HG02884 (cell line): ENCODE measurements around the gene UBE2QL1.

Source experiments
- ATAC-seq: cut with Tn5 transposase; IDR thresholded peaks from one replicate; pipeline ENCODE4 v1.9.1; 2021; ENCODE audit warnings: mild to moderate bottlenecking, moderate library complexity; ENCODE audit not compliant: unreplicated experiment

The UBE2QL1 gene

DNA sequence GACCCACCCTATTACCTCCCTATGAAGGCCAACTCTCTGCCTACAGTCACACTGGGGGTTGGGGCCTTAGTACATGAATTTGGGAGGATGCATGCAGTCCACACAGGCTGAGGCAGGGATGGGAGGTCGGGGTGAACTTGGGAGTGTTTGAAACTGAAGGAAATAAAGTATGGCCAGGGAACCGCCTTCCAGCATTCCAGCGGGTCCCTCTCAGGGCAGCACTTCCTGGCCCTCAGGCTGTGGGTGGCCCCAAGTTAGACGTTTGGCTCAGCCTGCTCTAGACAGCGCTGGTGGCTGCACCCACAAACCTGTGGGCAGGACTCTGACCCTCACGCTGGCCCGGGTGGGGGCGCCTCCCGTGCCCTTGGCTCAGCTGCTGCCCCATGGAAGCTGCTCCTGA, 74.3 kb downstream of the UBE2QL1 start:
- ATAC-seq: no peak

DNA sequence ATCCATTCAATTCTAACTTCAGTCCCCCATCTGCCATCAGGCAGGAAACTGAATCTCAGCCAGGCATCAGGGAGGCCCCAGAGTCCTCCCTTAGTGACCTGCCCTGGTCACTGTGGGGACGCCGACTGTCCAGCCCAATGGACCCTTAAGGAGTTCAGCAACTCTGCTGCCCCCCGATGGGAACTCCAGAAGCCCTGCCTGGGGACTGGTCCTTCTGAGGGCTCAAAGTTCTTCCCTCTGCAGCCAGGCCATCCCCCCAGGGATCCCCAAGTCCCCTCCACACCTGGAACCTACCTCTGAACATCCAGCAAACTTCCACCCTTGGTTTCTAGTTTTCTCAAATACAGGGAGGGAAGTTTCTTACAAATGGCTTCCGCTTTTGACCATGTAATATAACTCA, 76.8 kb downstream of the UBE2QL1 start:
- ATAC-seq: no peak

DNA sequence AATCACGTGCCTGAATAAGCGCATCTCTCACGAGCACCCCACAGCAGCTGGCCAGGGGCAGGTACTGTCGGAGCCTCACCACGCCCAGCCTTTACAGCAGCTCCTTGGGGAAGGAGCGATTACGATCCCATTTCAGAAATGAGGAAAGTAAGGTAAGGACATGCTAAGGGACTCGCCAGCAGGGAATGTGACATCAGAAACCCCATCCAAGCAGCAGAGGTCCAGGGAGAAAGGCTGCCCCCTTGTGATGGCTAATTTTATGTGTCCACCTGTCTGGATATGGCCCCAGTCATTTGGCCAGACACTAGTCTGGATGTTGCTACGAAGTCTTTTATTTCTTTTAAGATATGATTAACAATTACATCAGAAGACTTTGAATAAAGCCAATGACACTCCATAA, 77.3 kb downstream of the UBE2QL1 start:
- ATAC-seq: no peak

DNA sequence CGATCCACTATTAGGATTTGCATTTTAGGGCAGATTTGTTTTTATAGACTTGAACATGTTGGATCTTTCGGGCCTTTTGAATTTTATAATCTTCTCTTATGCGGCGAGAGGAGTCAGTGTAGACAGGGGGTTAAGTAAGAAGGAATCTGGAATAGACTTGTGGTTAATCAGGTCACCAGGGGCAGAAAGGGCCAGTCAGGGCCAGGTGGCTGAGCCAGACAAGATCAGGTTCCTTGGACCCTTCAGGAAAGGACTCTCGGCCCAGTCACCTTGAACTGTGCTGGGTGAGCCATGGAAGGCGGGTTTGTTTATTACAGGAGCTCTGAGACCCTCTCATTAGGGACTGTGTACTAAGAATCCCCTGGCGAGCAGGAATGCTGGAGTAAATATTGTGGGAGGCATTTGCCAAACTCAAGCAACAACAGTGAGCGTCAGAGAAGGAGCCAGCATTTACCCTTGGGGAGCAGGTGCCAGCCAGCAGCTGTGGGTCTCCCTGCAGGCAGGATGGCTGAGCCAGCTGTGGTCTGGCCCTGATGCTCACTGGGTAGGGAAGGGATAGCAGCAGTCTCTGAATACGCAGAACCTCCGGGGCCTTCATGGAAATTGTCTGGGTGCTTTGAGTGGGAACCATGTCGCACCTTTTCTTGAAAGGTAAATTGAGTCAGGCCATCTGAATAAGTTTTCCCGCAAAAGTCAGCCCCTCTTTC, 79.2 kb downstream of the UBE2QL1 start:
- no peak for ATAC-seq

DNA sequence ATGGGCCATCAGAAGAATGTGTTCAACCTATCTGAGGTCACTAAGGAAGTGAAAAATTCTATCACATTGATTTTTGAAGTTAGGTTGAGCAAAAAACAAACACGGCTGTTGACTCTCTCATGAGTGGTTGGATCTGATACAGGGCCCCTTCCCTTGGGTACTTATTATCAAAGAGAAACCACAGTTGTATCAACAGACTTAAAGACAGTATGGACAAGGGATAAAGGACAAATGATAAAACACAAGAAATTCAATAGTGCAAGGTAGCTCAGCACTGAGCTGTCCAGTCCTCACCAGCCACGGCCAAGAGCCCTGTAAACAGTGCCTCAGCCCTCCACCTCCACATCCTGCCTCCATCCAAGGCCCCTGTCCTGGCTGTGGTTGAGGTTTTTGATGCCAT, 86.9 kb downstream of the UBE2QL1 start:
- ATAC-seq: no peak

DNA sequence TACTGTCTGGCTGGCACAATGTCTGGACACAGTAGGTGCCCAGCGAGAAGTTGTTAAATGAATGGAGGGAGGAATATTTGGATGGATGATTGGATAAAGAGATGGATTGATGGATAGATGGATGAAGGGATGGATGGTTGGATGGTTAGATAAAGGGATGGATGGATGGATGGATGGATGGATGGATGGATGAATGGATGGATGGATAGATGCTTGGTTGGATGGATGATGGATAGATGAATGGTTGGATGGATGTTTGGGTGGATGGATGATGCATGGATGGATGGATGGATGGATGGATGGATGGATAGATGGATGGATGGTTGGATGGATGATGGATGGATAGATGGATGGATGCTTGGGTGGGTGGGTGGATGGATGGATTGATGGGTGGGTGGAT, 90.4 kb downstream of the UBE2QL1 start:
- no peak for ATAC-seq

DNA sequence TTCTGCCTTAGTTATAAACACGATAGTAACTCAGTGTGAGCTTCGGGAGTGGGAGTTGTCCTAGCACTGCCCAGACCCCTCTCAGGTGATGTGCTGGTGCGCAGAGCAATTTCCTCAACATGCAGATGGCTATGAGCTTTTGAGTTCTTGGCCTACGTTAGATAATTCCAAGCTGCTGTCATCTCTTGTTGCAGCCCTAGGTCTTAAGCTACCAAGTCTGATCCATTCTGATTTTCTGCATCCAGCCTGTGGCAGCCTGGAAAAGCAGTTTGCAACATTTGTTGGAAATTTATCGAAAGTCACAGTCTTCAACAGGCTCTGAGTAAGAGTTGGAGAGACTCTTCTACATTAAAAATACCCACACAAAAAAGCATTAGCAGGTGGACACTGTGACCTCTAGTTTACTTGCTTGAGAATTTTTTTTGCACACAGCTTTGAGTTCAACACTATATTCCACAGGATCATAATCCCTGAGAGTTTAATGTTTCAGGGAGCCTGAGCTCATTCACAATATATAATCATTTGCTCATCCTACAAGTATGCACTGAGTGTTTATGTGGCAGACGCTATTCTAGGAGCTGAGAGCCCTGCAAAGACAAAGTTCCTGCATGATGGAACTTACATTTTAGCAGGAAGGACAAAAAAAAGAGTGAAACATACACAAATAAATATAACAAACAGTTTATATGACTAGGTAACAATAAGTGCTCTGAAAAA, 91.6 kb downstream of the UBE2QL1 start:
- no peak for ATAC-seq

DNA sequence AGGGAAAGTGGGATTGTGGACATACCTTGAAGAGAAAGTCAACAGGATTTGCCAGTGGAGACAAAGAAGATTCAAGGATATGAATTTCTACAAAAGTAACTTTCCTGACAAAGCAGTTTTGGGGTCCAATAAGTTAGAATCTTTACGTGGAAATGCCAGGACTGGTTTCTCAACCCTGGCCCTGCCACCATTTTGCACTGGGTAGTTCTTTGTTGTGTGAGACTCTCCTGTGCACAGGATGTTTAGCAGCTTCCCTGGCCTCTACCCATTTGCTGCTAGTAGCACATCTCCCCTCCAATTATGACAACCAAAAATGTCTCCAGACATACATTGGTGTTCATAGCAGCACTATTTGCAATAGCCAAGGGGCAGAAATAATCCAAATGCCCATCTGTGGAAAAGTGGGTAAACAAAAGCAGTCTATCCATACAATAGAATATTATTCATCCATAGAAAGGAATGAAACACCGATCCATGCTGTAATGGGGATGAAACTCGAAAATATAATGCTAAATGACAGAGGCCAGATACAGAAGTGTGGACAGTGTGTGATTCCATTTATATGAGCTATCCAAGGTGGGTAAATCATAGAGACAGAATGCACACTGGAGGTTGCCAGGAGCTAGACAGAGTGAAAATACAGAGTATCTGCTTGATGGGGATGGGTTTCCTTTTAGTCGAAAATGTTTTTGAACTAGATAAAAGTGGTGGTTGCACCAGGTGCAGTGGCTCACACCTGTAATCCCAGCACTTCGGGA, 92.8 kb downstream of the UBE2QL1 start:
- ATAC-seq: no peak

DNA sequence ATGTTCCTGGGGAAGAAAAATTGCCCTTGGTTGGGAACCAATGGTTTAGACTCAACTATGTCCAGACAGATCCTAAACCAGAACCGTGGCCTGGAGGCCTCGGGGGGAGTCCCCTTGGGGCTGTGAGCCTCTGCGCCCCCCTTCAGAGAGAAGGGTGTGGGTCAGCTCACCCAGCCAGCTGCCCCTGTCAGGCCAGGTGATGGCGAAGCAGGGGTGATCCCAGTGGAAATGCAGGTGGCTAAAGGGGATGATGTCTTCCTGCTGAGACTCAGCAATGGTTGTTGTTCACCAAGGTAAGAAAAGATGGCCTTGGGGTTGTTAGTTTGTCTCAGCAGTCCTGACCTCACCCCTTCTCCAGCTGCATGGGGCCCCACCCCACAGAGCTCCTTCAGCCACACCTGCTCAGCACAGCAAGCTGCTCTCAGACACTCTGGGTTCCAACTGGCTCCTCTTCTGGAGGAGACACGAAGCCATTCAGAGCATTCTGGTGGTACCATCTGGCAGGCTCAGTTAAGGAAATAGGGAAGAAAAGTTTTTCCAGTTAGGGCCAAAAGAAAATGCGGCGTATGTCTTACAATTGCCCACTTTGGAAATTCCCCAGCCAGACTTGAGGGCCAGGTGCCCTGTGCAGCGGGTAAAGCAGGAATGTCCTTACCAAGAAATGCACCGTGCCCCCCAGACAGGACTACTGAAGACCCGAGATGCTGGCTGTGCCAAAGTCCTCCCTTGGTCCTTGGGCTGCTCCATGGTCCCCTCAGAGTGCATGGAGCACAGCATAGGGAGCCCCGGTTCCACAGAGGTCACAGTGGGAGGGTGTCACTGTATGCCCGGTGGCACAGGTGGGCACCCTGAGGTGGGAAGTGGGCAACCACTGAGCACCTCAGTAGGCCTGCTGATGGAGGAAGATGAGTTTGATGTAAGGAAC, 94.0 kb downstream of the UBE2QL1 start:
- ATAC-seq: no peak

DNA sequence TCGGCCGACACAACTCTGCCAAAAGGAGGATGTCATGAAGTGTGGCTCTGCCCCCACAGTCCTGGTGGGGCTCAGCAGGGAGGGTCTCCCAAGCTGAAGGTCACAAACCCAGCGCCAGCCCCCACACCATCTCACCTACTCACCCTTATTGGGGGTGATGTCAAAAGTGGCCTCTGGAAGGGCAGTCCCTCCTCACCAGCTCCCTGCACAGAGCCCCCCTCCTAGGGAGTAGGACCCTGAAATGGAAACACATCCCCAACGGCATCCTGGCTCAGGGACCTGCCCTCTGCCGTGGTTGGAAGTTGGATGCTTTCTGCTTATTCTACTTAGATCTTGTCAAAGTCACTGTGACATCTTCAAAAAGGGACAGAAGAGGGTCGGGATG, 94.7 kb downstream of the UBE2QL1 start:
- no peak for ATAC-seq

DNA sequence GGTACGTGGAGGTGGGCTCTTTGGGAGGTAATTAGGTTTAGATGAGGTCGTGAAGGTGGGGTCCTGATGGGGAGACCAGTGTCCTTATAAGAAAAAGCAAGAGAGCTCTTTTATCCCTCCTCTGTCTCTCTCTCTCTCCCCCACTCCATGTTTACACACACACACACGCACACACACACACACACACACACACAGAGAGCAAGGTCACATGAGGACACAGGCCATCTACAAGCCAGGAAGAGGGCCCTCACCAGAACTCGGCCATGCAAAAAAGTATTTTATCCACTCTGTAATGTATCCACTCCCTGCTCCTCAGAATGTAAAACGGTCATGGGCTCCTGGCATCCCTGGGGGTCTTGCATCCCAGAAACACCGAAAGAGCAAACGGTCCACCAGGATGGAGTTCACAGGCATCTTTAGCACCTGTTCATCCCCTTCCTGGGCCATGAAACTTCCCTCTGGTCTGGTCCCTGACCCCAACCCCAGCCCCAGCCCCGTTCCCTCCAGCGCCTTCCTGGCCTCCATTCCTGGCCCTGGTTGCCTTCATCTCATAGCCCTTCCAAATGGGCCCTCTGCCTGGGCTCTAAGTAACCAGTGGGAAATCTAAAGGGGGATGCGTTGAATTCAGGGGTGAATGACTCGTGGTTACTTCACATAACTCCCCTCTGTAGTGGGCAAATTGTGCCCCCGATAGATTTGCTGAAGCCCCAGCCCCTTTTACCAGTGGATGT, 95.3 kb downstream of the UBE2QL1 start:
- no peak for ATAC-seq
